GM10266 (cell line): ENCODE results near the gene ASNSD1.

Experiments used
- DNase-seq: peaks from one replicate; pipeline ENCODE4 v3.0.0; 2012; ENCODE audit errors: extremely low spot score
- CTCF ChIP-seq: IDR thresholded peaks from 2 replicates; pipeline ENCODE4 v1.5.1; 2012; ENCODE audit warnings: mild to moderate bottlenecking, low read depth; ENCODE audit not compliant: control insufficient read depth, insufficient read depth; ENCODE audit errors: missing control alignments

The ASNSD1 gene

DNA sequence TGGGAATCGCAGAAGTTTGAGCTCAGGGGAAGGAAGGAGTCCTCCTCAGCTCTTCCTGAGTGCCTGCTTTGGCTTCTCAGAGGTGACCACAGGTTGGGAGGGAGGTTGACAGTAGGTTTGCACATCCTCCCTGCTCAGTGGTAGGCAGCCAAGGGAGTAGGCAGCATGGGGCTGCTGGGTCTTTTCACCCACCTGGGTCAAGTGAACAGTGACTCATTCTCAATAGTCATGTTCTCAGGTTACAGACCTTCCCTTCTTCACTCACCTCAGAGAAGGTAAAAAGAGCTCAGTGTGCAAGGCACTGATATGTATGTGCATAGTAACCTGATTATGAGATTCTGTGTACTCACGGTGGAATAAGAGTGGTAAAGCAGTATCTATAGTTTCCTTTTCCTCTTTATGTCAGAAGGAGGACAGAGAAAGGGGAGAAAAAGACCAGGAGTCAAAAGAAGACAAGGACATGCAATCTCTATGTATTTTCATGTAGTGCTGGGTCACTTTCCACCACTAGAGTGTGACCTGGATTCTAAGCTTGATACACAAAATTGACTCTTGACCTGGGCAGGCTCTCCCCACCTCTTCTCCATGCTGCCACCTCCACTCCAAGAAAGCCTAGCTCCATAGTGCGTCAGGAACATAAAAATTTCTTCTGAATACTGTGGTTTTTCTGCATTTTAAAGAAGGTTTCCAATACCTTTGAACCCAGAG is 36.5 kb upstream of the ASNSD1 start:
- no peak for TF ChIP-seq CTCF
- no peak for DNase-seq

DNA sequence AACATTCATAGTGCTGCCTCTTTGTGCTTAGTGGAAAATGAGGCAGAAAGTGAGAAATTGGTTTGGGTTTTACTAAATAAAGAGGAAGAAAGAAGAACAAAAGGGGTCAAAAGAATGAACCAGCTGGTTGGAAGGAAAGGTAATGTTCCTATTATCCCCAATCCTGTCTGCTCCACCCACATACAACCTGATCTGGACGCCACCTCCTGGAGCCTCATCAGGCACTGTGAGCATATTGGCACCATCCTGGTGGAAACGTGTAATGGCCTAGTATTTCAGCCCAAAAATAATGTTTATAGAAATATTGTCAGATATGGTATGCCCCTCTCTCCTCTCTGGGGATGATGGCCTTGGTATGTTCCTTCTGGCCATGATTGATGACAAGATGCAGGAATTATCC is 35.6 kb upstream of the ASNSD1 start:
- no peak for TF ChIP-seq CTCF
- DNase-seq: no peak

DNA sequence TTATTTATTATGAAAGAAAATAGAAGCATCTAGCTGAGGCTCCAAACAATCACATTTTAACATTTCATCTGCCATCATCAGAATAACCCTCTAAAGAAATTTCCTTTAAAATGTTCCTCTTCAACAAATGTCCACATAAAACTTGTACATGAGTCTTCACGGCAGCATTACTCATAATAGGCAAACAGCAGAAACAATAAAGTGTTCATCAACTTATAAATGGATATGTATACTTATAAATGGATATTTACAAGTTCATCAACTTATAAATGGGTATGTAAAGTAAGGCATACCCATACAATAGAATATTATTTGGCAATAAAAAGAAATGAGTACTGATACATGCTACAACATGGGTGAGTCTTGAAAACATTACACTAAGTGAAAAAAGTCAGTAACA is 33.5 kb upstream of the ASNSD1 start:
- TF ChIP-seq CTCF: no peak
- no peak for DNase-seq

GRCh38 chr2:189628817-189629530 is 32.3 kb upstream of the ASNSD1 start:
- no peak for DNase-seq
- TF ChIP-seq CTCF: no peak

GRCh38 chr2:189629531-189630453 is 31.5 kb upstream of the ASNSD1 start:
- TF ChIP-seq CTCF: no peak
- no peak for DNase-seq

GRCh38 chr2:189631849-189632248 is 29.4 kb upstream of the ASNSD1 start:
- DNase-seq: no peak

More at GRCh38 chr2:189631849-189632248, 29.4 kb upstream of the ASNSD1 start:
- no peak for TF ChIP-seq CTCF
